Right atrium auricular region (tissue), 2 donors: ENCODE data around the gene CARD11. TPM values are rescaled to one million over a fixed set of nuclear protein-coding genes. Genes with fewer than 3 reads are reported as not detected.

Experiments used
- DNase-seq: peaks from one replicate; pipeline ENCODE4 v3.0.0-alpha.2; 2019; ENCODE audit warnings: low spot score
- H3K27ac ChIP-seq, 2 donors: fragments of 200-600 bp; sonication (generic); 1 replicate in 1 of 2; 2 replicates in 1 of 2; pipeline ENCODE4 v1.5.1; 2016 to 2019
- H3K27me3 ChIP-seq, 2 donors: fragments of 200-600 bp; sonication (generic); one replicate each; pipeline versions ENCODE4 v1.5.1 to v1.6.0; 2017 to 2019
- H3K36me3 ChIP-seq: fragments of 200-600 bp; sonication (generic); one replicate; pipeline ENCODE4 v1.5.1; 2016
- H3K4me1 ChIP-seq, 2 donors: fragments of 200-600 bp; sonication (generic); one replicate each; pipeline versions ENCODE4 v1.5.1 to v1.6.0; 2017 to 2019
- H3K4me3 ChIP-seq, 2 donors: fragments of 200-600 bp; sonication (generic); 1 replicate in 1 of 2; 2 replicates in 1 of 2; pipeline ENCODE4 v1.5.1; 2017 to 2019; ENCODE audit warnings: mild to moderate bottlenecking in 1 of 2, moderate library complexity in 1 of 2
- H3K9me3 ChIP-seq, 2 donors: fragments of 200-600 bp; sonication (generic); one replicate each; pipeline ENCODE4 v1.5.1; 2019
- CTCF ChIP-seq, 2 donors: fragments of 200-600 bp; sonication (generic); IDR thresholded peaks; one replicate each; pipeline ENCODE4 v1.5.1; 2019; ENCODE audit warnings: antibody characterized with exemption in 2 of 2
- total RNA-seq, 2 donors: library from RNA; depleted of rRNA; stranded (reverse); fragments of >200 nt; gene quantifications; one replicate each; pipeline ENCODE4 v1.1.0, GENCODE V29; 2016

The CARD11 gene
- total RNA-seq, 2 donors from 2014 or later: 0.22 to 0.55 TPM

- Histone ChIP-seq H3K27me3 (no peaks in the 10 kb centered on the region), H3K4me1 (no peaks in the 10 kb centered on the region), H3K4me3 (no peak overlapping the region), H3K27ac (no peak overlapping the region), H3K9me3 (no peaks in the 10 kb centered on the region), H3K36me3 (no peaks in the 10 kb centered on the region)
- TF ChIP-seq CTCF (IDR thresholded peaks at IDR 0.05): no peak
- no peak for DNase-seq
Measured at GRCh38 chr7:2913760-2914387, 129.8 kb downstream of the CARD11 start.

GRCh38 chr7:2912684-2913439, 130.8 kb downstream of the CARD11 start:
- no peak overlapping the region for H3K27ac ChIP-seq
- H3K27me3 ChIP-seq: no peaks in the 10 kb centered on the region

GRCh38 chr7:2911466-2911865, 132.2 kb downstream of the CARD11 start:
- Histone ChIP-seq H3K27ac (no peak overlapping the region), H3K9me3 (no peaks in the 10 kb centered on the region), H3K4me3 (no peak overlapping the region), H3K27me3 (no peaks in the 10 kb centered on the region), H3K4me1 (no peaks in the 10 kb centered on the region), H3K36me3 (no peaks in the 10 kb centered on the region)
- DNase-seq: no peak
- TF ChIP-seq CTCF (IDR thresholded peaks at IDR 0.05): no peak

More at GRCh38 chr7:2912684-2913439, 130.8 kb downstream of the CARD11 start:
- Histone ChIP-seq H3K4me3 (no peak overlapping the region), H3K36me3 (no peaks in the 10 kb centered on the region), H3K9me3 (no peaks in the 10 kb centered on the region), H3K4me1 (no peaks in the 10 kb centered on the region)
- TF ChIP-seq CTCF (IDR thresholded peaks at IDR 0.05): no peak
- no peak for DNase-seq

GRCh38 chr7:2909471-2910039, 134.1 kb downstream of the CARD11 start:
- no peak for TF ChIP-seq CTCF (IDR thresholded peaks at IDR 0.05)

GRCh38 chr7:2909043-2909442, 134.6 kb downstream of the CARD11 start:
- DNase-seq: no peak
- no peaks in the 10 kb centered on the region for H3K4me1 ChIP-seq
- no peak for TF ChIP-seq CTCF (IDR thresholded peaks at IDR 0.05)
- no peaks in the 10 kb centered on the region for H3K27me3 ChIP-seq
- H3K9me3 ChIP-seq: no peaks in the 10 kb centered on the region
- no peak overlapping the region for H3K4me3 ChIP-seq
- no peak overlapping the region for H3K27ac ChIP-seq
- H3K36me3 ChIP-seq: no peaks in the 10 kb centered on the region

More at GRCh38 chr7:2909471-2910039, 134.1 kb downstream of the CARD11 start:
- H3K27ac ChIP-seq: no peak overlapping the region
- no peaks in the 10 kb centered on the region for H3K36me3 ChIP-seq
- H3K4me3 ChIP-seq: no peak overlapping the region
- H3K4me1 ChIP-seq: no peaks in the 10 kb centered on the region
- no peaks in the 10 kb centered on the region for H3K27me3 ChIP-seq
- no peaks in the 10 kb centered on the region for H3K9me3 ChIP-seq
- DNase-seq: no peak
